BLaER1 (cell line): ENCODE results near the gene DDIAS.
A peak's percentile ranks its signal among the peaks of the same experiment; 100 is the strongest.

Experiments
- H3K27ac ChIP-seq: shearing (Covaris generic); formaldehyde crosslinking; 2 replicates; pipeline ENCODE4 v1.8.1; 2022
- H3K27me3 ChIP-seq: shearing (Covaris generic); formaldehyde crosslinking; 2 replicates; pipeline ENCODE4 v1.8.1; 2022
- H3K36me3 ChIP-seq: shearing (Covaris generic); formaldehyde crosslinking; 2 replicates; pipeline ENCODE4 v1.8.1; 2022
- H3K4me1 ChIP-seq: shearing (Covaris generic); formaldehyde crosslinking; 2 replicates; pipeline ENCODE4 v1.8.1; 2022
- H3K4me2 ChIP-seq: shearing (Covaris generic); formaldehyde crosslinking; 2 replicates; pipeline ENCODE4 v1.8.1; 2022
- H3K4me3 ChIP-seq: shearing (Covaris generic); formaldehyde crosslinking; 2 replicates; pipeline ENCODE4 v1.8.1; 2022
- H3K9ac ChIP-seq: shearing (Covaris generic); formaldehyde crosslinking; 2 replicates; pipeline ENCODE4 v1.8.1; 2022
- H3K9me3 ChIP-seq: shearing (Covaris generic); formaldehyde crosslinking; 2 replicates; pipeline ENCODE4 v1.8.1; 2022
- H4K20me1 ChIP-seq: shearing (Covaris generic); formaldehyde crosslinking; 2 replicates; pipeline ENCODE4 v1.8.1; 2022
- Cebpa-rat ChIP-seq: shearing (Covaris generic); IDR thresholded peaks from 2 replicates; pipeline ENCODE4 v1.8.1; 2022

DDIAS gene

DNA sequence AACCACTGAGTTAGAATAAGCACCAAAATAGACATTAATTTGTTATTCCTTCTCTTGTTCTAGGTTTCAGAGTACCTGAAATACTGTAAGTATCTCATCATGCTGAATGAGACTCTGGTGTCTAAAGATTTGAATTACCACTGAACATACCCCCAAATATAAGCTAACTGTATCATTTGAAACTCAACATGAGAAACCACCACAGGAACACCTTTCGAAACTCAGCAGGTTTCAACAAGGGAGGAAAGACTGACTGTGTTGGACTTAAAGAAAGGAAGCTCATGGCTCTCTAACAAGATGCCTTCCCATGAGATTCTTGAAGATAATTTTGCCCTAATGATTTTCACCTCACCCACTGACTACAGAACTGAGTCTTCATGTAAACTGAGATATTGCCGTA, 38.3 kb upstream of the DDIAS start:
- Histone ChIP-seq H3K4me3 (no peak overlapping the region), H3K27ac (no peak overlapping the region), H3K4me2 (no peak overlapping the region), H3K9me3 (no peaks in the 10 kb centered on the region), H3K36me3 (no peaks in the 10 kb centered on the region), H3K27me3 (no peaks in the 10 kb centered on the region), H3K4me1 (no peaks in the 10 kb centered on the region), H4K20me1 (no peaks in the 10 kb centered on the region), H3K9ac (no peak overlapping the region)
- TF ChIP-seq Cebpa-rat: no peak

DNA sequence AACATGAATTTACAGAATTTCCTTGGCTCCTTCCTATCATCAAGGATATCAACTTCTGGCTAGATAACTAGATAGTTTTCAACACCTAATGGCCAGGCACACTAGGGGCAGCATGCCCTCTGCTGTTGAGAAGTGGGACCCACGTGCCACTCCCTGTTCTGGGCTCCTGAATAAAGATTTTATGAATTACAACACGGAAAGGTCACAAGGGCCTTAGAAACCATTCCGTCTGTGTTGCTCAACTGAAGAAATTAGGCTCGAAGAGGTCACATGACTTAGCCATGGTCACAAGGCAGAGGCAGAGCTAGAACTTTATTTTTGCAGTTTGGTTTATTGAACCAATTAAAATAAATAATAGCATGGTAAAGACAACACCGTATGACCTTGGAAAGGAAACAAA, 37.3 kb upstream of the DDIAS start:
- Histone ChIP-seq H3K4me2 (no peak overlapping the region), H3K4me1 (no peaks in the 10 kb centered on the region), H4K20me1 (no peaks in the 10 kb centered on the region), H3K4me3 (no peak overlapping the region), H3K27me3 (no peaks in the 10 kb centered on the region), H3K9ac (no peak overlapping the region), H3K27ac (no peak overlapping the region), H3K36me3 (no peaks in the 10 kb centered on the region), H3K9me3 (no peaks in the 10 kb centered on the region)
- no peak for TF ChIP-seq Cebpa-rat

DNA sequence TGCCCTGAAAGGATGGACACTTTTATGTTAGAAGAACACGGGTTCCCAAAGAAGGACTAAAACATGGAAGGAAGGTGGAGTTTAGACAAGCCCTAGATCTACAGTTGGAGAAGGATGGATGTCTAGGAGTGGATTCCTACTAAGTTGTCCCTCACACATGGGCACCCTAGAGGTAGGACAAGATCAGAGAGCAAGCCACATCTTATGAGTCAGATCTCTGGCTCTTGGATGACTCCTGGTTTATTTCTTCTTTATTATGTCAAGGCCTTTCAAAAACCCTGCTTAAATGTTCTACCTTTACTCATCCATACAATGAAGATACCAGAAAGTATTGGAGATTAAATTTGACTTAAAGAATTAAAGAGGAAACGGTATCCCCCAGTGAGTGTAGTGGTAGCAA, 35.7 kb upstream of the DDIAS start:
- Histone ChIP-seq H3K4me1 (no peaks in the 10 kb centered on the region), H3K27ac (no peak overlapping the region), H4K20me1 (no peaks in the 10 kb centered on the region), H3K27me3 (no peaks in the 10 kb centered on the region), H3K4me3 (no peak overlapping the region), H3K9ac (no peak overlapping the region), H3K4me2 (no peak overlapping the region), H3K9me3 (no peaks in the 10 kb centered on the region), H3K36me3 (no peaks in the 10 kb centered on the region)
- TF ChIP-seq Cebpa-rat: no peak

DNA sequence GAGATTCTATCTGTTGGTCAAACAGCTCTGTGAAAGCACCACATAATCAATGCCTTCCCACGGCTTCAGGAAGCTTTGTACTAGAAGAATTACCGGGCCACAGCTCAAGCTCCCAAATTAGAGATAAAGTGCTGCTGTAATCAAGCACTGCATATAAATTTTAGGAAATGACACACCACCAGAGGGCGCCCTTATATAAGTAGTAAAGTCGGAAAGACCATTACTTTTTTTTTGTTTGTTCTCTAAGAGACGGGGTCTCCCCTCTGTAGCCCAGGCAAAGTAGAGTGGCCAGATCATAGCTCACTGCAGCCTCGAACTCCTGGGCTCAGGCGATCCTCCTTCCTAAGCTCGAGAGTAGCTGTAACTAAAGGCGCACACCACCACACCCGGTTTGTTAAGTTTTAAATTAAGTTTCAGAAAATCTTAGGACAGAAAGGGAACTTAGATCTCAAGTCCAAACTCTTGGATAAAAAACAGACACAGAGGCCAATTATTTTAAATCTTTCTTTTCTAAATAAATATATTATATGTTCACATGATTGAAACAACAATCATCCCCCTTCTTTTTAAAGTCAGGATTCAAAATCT, 33.9 kb upstream of the DDIAS start:
- H3K4me3 ChIP-seq: no peak overlapping the region
- H3K9ac ChIP-seq: no peak overlapping the region
- no peak overlapping the region for H3K4me2 ChIP-seq
- no peaks in the 10 kb centered on the region for H3K27me3 ChIP-seq
- H3K27ac ChIP-seq: no peak overlapping the region
- no peaks in the 10 kb centered on the region for H3K36me3 ChIP-seq
- no peaks in the 10 kb centered on the region for H3K9me3 ChIP-seq
- no peak for TF ChIP-seq Cebpa-rat
- H3K4me1 ChIP-seq: no peaks in the 10 kb centered on the region
- no peaks in the 10 kb centered on the region for H4K20me1 ChIP-seq

DNA sequence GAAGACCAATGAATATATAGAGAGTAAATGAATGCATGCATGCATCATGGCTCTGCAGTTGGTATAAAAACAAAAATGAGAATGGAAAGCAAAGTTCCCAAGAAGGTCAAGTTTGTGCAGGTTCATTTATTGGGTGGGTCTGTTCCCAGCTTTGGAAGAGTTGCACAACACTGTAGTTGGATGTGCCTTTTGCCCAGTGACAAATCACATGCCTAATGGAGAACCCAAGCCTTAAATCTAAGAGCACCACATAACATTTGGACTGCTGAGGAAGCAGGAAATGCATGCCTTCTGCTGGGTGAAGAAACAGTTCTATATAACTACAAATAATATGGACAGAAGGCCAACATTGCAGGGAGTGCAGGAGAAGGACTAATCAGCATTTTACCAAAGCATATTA, 31.9 kb upstream of the DDIAS start:
- no peak overlapping the region for H3K4me3 ChIP-seq
- H3K4me2 ChIP-seq: no peak overlapping the region
- no peaks in the 10 kb centered on the region for H3K27me3 ChIP-seq
- no peak for TF ChIP-seq Cebpa-rat
- no peaks in the 10 kb centered on the region for H4K20me1 ChIP-seq
- no peak overlapping the region for H3K9ac ChIP-seq
- no peaks in the 10 kb centered on the region for H3K9me3 ChIP-seq
- H3K27ac ChIP-seq: no peak overlapping the region
- H3K36me3 ChIP-seq: no peaks in the 10 kb centered on the region
- H3K4me1 ChIP-seq: peaks cover 10% of the 10 kb centered on the region

DNA sequence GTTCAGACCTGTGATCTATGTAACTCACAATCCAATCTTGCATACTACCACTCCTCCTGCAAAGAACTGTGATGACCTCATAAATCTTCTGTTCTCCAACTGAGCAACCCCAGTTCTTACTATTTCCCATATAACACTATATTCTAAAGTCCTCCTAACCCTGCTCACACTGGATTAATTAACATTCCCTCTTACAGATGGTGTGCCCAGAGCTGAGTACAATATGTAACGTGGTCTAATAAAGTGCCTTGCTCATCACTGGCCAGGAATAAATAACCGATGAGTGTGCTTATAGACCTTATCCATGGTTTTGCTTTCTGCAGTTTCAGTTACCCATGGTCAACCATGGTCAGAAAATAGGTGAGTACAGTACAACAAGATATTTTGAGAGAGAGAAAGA, 29.9 kb upstream of the DDIAS start:
- H3K27ac ChIP-seq: no peak overlapping the region
- H4K20me1 ChIP-seq: no peaks in the 10 kb centered on the region
- peaks cover 10% of the 10 kb centered on the region for H3K4me1 ChIP-seq
- H3K9ac ChIP-seq: no peak overlapping the region
- H3K27me3 ChIP-seq: no peaks in the 10 kb centered on the region
- H3K9me3 ChIP-seq: peaks cover 9% of the 10 kb centered on the region; the same call in 1 of the 2 replicates
- H3K4me2 ChIP-seq: no peak overlapping the region
- no peak overlapping the region for H3K4me3 ChIP-seq
- no peaks in the 10 kb centered on the region for H3K36me3 ChIP-seq
- TF ChIP-seq Cebpa-rat: no peak

DNA sequence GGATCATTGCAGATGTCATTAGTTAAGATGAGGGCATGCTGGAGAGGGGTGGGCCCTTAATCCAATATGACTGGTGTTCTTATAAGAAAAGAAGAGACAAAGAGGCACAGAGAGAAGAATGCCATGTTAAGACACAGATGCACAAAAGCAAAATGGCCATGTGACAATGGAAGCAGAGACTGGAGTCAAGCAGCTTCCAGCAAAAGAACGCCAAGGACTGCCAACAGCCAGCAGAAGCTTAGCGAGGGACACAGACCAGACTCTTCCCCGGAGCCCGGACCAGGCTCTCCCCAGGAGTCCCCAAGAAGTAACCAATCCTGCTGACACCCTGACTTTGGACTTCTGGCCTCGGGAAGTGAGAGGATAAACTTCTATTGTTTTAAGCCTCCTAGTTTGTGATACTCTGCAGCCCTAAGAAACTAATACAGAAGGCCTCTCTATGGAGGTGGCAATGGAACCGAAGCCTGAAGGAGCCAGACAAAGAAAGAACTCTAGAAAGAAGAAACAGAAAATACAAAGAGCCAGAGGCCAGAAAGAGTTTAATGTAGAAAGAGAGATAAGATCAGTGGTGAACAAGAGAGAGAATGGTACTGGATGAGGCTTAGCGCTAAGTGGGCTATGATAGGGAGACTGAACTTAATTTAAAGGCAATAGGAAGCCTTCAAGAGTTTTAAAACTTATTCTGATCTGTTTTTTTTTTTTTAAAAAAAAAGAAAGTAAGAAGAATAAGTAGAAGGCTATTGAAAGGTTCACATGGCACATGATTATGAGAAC, 29.0 kb upstream of the DDIAS start:
- Histone ChIP-seq H3K36me3 (0 out of 2 replicates have a peak, but pooled peaks cover 4% of the 10 kb centered on the region), H4K20me1 (no peaks in the 10 kb centered on the region), H3K9me3 (peaks cover 18% of the 10 kb centered on the region), H3K4me3 (no peak overlapping the region), H3K27ac (no peak overlapping the region), H3K4me1 (peaks cover 10% of the 10 kb centered on the region), H3K9ac (no peak overlapping the region), H3K27me3 (no peaks in the 10 kb centered on the region), H3K4me2 (no peak overlapping the region)
- no peak for TF ChIP-seq Cebpa-rat

DNA sequence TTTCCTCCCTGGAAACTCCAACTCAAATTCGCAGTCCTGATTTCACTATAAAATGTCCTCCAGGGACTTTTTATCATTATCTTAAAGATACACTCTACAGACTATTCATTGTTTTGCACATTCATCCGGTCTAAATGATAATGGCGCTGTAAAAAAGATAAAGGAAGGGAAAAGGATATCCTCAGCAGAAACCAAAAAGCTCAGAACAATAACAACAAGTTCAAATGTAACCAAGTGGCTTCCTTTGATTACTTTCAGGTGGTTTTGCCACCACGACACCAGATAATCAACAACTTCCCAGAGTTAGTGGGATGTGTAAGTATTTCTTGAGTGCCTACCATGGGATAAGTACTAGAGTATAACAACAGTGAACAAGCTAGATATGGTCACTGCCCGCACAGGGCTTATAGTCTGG, 27.6 kb upstream of the DDIAS start:
- no peak overlapping the region for H3K9ac ChIP-seq
- H3K4me1 ChIP-seq: peaks cover 10% of the 10 kb centered on the region
- 0 out of 2 replicates have a peak, but pooled peaks cover 8% of the 10 kb centered on the region for H3K36me3 ChIP-seq
- peaks cover 26% of the 10 kb centered on the region for H3K9me3 ChIP-seq
- no peaks in the 10 kb centered on the region for H3K27me3 ChIP-seq
- H3K4me3 ChIP-seq: no peak overlapping the region
- H3K27ac ChIP-seq: no peak overlapping the region
- H3K4me2 ChIP-seq: peak overlapping the region; percentile 2
- TF ChIP-seq Cebpa-rat: no peak
- no peaks in the 10 kb centered on the region for H4K20me1 ChIP-seq

DNA sequence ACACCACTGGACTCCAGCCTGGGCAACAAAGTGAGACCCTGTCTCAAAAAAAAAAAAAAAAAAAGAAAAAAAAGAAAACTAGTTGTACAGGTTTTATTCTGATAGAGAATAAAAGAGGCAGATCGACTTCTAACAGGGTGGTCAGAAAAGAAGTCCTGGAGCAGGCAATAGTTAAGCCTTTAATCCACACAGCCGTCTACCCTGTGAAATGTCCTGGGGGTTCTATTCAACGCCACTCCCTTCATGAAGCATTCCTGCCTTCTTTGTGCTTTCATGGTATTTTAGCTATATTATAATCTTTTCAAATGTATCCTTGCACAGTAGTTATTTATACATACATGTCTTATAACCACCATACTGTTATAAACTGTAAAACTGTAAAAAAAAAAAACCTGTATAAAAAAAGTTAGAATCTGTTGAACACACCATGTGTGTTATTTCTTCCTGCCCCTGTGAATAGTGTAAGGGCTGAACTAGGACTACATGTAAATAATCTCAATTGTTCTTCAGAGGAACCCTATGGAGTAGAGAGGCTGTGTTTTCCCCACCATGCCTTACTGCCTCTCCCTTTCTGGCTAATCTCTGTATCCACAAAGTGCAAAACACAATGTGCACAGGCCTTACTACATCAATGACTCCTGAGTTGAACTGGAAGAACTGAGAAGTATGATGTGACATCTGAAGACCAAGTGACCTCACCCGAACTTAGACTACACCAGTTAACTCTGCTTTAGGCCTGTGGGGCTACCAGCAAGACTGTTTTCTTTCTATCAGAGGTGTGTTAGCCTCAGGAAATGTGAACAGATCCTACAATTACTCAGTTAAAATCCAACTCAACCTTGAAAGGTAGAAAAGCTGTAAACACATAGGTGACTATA, 26.7 kb upstream of the DDIAS start:
- peaks cover 10% of the 10 kb centered on the region for H3K4me1 ChIP-seq
- H3K4me2 ChIP-seq: no peak overlapping the region
- peaks cover 32% of the 10 kb centered on the region for H3K9me3 ChIP-seq
- no peaks in the 10 kb centered on the region for H3K27me3 ChIP-seq
- no peak for TF ChIP-seq Cebpa-rat
- H4K20me1 ChIP-seq: no peaks in the 10 kb centered on the region
- no peak overlapping the region for H3K9ac ChIP-seq
- H3K27ac ChIP-seq: no peak overlapping the region
- no peak overlapping the region for H3K4me3 ChIP-seq
- H3K36me3 ChIP-seq: 0 out of 2 replicates have a peak, but pooled peaks cover 8% of the 10 kb centered on the region

DNA sequence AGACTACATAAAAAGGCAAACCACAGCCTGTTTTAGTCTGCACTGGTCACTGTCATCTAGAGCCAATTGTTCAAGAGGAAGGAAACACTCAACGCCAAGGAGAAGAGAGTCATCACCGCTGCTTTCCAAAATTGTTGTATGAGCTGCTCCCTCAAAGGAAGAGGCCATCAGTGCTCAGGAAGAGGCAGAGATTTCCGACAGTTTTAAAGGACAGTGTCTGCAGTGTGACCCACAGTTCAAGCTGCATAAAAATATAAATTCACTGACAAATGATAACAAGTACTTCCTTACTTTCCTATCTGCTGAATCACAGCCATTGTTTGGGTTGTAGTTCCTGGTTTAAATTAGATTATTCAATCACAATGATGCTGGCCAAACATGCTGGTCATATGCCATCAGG, 17.7 kb upstream of the DDIAS start:
- peaks cover 30% of the 10 kb centered on the region for H3K4me1 ChIP-seq
- no peak overlapping the region for H3K27ac ChIP-seq
- no peak overlapping the region for H3K4me3 ChIP-seq
- peaks cover 14% of the 10 kb centered on the region for H3K9me3 ChIP-seq
- TF ChIP-seq Cebpa-rat: no peak
- H3K27me3 ChIP-seq: no peaks in the 10 kb centered on the region
- H3K9ac ChIP-seq: peak overlapping the region; percentile 38; the same call in 1 of the 2 replicates
- peak overlapping the region; percentile 57 for H3K4me2 ChIP-seq
- H3K36me3 ChIP-seq: no peaks in the 10 kb centered on the region
- H4K20me1 ChIP-seq: no peaks in the 10 kb centered on the region
